Neural cell (in vitro differentiated cells): ENCODE measurements around the gene UBE2D4. TPM values are rescaled to one million over a fixed set of nuclear protein-coding genes. Genes with fewer than 3 reads are reported as not detected.
A peak's percentile ranks its signal among the peaks of the same experiment; 100 is the strongest.

Source experiments
- H2AFZ ChIP-seq: fragments of 200-600, 300-800 bp; sonication (generic), shearing (Covaris generic); 2 replicates; pipeline ENCODE4 v1.6.0; 2014; ENCODE audit warnings: low read depth, mild to moderate bottlenecking, antibody characterized with exemption, low read length, moderate library complexity
- H3F3A ChIP-seq: fragments of 200-600 bp; shearing (Covaris generic); 2 replicates; pipeline ENCODE4 v1.6.1; 2016; ENCODE audit warnings: mild to moderate bottlenecking, moderate library complexity, mixed read lengths, antibody characterized with exemption, low read length; ENCODE audit not compliant: insufficient read depth, poor library complexity, severe bottlenecking
- H3K27ac ChIP-seq: fragments of 200-600, 300-800 bp; sonication (generic), shearing (Covaris generic); 2 replicates; pipeline ENCODE4 v1.5.1; 2014; ENCODE audit warnings: mild to moderate bottlenecking, low read length, moderate library complexity
- H3K27me3 ChIP-seq: fragments of 300-800, 200-600 bp; sonication (generic), shearing (Covaris generic); 2 replicates; pipeline ENCODE4 v1.6.0; 2014; ENCODE audit warnings: mild to moderate bottlenecking, low read depth, low read length, moderate library complexity; ENCODE audit not compliant: insufficient read depth
- H3K36me3 ChIP-seq: fragments of 300-800, 200-600 bp; sonication (generic), shearing (Covaris generic); 2 replicates; pipeline ENCODE4 v1.5.1; 2014; ENCODE audit warnings: mild to moderate bottlenecking, antibody characterized with exemption, low read length, moderate library complexity; ENCODE audit not compliant: insufficient read depth
- H3K4me2 ChIP-seq: fragments of 300-800, 200-600 bp; sonication (generic), shearing (Covaris generic); 2 replicates; pipeline ENCODE4 v1.6.0; 2014; ENCODE audit warnings: mild to moderate bottlenecking, low read length
- H3K4me3 ChIP-seq: fragments of 300-800, 200-600 bp; sonication (generic), shearing (Covaris generic); 2 replicates; pipeline ENCODE4 v1.5.1; 2014; ENCODE audit warnings: mild to moderate bottlenecking, low read length, moderate library complexity
- H3K79me2 ChIP-seq: fragments of 200-600 bp; shearing (Covaris generic); replicated peaks from 2 replicates; pipeline ENCODE4 v1.6.0; 2014; ENCODE audit warnings: mild to moderate bottlenecking, low read length, moderate library complexity; ENCODE audit not compliant: insufficient read depth
- H3K9ac ChIP-seq: fragments of 300-800, 200-600 bp; sonication (generic), shearing (Covaris generic); 2 replicates; pipeline ENCODE4 v1.6.1; 2016; ENCODE audit warnings: mild to moderate bottlenecking, low read length, mixed read lengths
- H3K9me2 ChIP-seq: fragments of 200-600 bp; shearing (Covaris generic); 2 replicates; pipeline ENCODE4 v1.6.1; 2016; ENCODE audit warnings: mild to moderate bottlenecking, low read length, mixed read lengths; ENCODE audit not compliant: insufficient read depth
- H3K9me3 ChIP-seq: fragments of 200-600, 300-800 bp; sonication (generic), shearing (Covaris generic); 2 replicates; pipeline ENCODE4 v1.6.1; 2016; ENCODE audit warnings: mild to moderate bottlenecking, mixed run types, low read length, moderate library complexity, mixed read lengths
- H4K20me1 ChIP-seq: fragments of 200-600 bp; shearing (Covaris generic); 2 replicates; pipeline ENCODE4 v1.6.1; 2016; ENCODE audit warnings: mild to moderate bottlenecking, mixed run types; ENCODE audit not compliant: insufficient read depth
- EP300 ChIP-seq: fragments of 450-650 bp; conservative IDR thresholded peaks from 2 replicates; pipeline ENCODE4 v1.6.1; 2014; ENCODE audit warnings: antibody characterized with exemption, mild to moderate bottlenecking, moderate library complexity; ENCODE audit not compliant: poor library complexity, severe bottlenecking
- EZH2 ChIP-seq: fragments of 200-600, 300-800 bp; shearing (Covaris generic), sonication (generic); IDR thresholded peaks from 2 replicates; pipeline ENCODE4 v1.6.1; 2014; ENCODE audit warnings: antibody characterized with exemption, low read length, borderline replicate concordance, mild to moderate bottlenecking; ENCODE audit not compliant: insufficient read depth, poor library complexity, severe bottlenecking
- MXI1 ChIP-seq: fragments of 450-650 bp; conservative IDR thresholded peaks from 2 replicates; pipeline ENCODE4 v1.6.1; 2014; ENCODE audit warnings: antibody characterized with exemption, mild to moderate bottlenecking; ENCODE audit not compliant: poor library complexity, severe bottlenecking
- POLR2AphosphoS5 ChIP-seq: IDR thresholded peaks from 2 replicates; pipeline ENCODE4 v1.6.1; 2012
- RAD21 ChIP-seq: fragments of 450-650 bp; conservative IDR thresholded peaks from 2 replicates; pipeline ENCODE4 v1.6.1; 2014; ENCODE audit warnings: antibody characterized with exemption, mild to moderate bottlenecking, moderate library complexity
- REST ChIP-seq: IDR thresholded peaks from 2 replicates; pipeline ENCODE4 v1.6.1; 2012; ENCODE audit warnings: borderline replicate concordance
- SMC3 ChIP-seq: fragments of 450-650 bp; conservative IDR thresholded peaks from 2 replicates; pipeline ENCODE4 v1.6.1; 2014; ENCODE audit warnings: antibody characterized with exemption, mild to moderate bottlenecking, moderate library complexity; ENCODE audit not compliant: poor library complexity
- TAF1 ChIP-seq: IDR thresholded peaks from 2 replicates; pipeline ENCODE4 v1.6.1; 2012; ENCODE audit warnings: low read depth
- polyA plus RNA-seq: library from polyadenylated mRNA; depleted of rRNA; stranded (reverse); fragments of >200 nt; gene quantifications from 2 replicates; pipeline ENCODE4 v1.2.3, GENCODE V29; 2014
- TF ChIP-seq, protein P1 (sequence below): fragments of 450-650 bp; IDR thresholded peaks from 2 replicates; pipeline ENCODE4 v1.5.1; 2014; ENCODE audit warnings: antibody characterized with exemption, mild to moderate bottlenecking, moderate library complexity; ENCODE audit not compliant: poor library complexity, severe bottlenecking

Gene UBE2D4
- polyA plus RNA-seq, 1 donor from 2014 or later: 11.2 TPM

GRCh38 chr7:43954524-43955228 is 28.4 kb downstream of the UBE2D4 start:
- Histone ChIP-seq H2AFZ (no peak overlapping the region), H3F3A (no peaks in the 10 kb centered on the region), H3K4me3 (no peak overlapping the region), H3K36me3 (no peaks in the 10 kb centered on the region), H3K27me3 (no peaks in the 10 kb centered on the region), H3K79me2 (no peaks in the 10 kb centered on the region), H3K27ac (no peak overlapping the region), H3K4me2 (no peak overlapping the region), H4K20me1 (no peaks in the 10 kb centered on the region), H3K9ac (no peak overlapping the region), H3K9me3 (no peaks in the 10 kb centered on the region), H3K9me2 (no peaks in the 10 kb centered on the region)
- TF ChIP-seq TAF1 (no peak), POLR2AphosphoS5 (no peak), EP300 (no peak), MXI1 (no peak), REST (no peak), SMC3 (peak; percentile 64), RAD21 (peak; percentile 62), EZH2 (no peak)
- TF ChIP-seq, protein P1, sequence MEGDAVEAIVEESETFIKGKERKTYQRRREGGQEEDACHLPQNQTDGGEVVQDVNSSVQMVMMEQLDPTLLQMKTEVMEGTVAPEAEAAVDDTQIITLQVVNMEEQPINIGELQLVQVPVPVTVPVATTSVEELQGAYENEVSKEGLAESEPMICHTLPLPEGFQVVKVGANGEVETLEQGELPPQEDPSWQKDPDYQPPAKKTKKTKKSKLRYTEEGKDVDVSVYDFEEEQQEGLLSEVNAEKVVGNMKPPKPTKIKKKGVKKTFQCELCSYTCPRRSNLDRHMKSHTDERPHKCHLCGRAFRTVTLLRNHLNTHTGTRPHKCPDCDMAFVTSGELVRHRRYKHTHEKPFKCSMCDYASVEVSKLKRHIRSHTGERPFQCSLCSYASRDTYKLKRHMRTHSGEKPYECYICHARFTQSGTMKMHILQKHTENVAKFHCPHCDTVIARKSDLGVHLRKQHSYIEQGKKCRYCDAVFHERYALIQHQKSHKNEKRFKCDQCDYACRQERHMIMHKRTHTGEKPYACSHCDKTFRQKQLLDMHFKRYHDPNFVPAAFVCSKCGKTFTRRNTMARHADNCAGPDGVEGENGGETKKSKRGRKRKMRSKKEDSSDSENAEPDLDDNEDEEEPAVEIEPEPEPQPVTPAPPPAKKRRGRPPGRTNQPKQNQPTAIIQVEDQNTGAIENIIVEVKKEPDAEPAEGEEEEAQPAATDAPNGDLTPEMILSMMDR: peak; percentile 61

GRCh38 chr7:43956027-43956426 is 29.8 kb downstream of the UBE2D4 start:
- H3K4me3 ChIP-seq: no peak overlapping the region
- H2AFZ ChIP-seq: no peak overlapping the region
- no peak overlapping the region for H3K9ac ChIP-seq
- no peaks in the 10 kb centered on the region for H3F3A ChIP-seq
- no peak overlapping the region for H3K4me2 ChIP-seq
- H3K9me2 ChIP-seq: no peaks in the 10 kb centered on the region
- TF ChIP-seq, protein P1: no peak
- no peak for TF ChIP-seq TAF1
- H3K27me3 ChIP-seq: no peaks in the 10 kb centered on the region
- H4K20me1 ChIP-seq: no peaks in the 10 kb centered on the region
- no peaks in the 10 kb centered on the region for H3K36me3 ChIP-seq
- H3K27ac ChIP-seq: no peak overlapping the region
- no peaks in the 10 kb centered on the region for H3K9me3 ChIP-seq
- H3K79me2 ChIP-seq: no peaks in the 10 kb centered on the region
